ENCODE results near the gene PRKAG2.

The PRKAG2 gene

GRCh38 chr7:151775547-151776443, 101.1 kb downstream of the PRKAG2 start:
- TF ChIP-seq CTCF (IDR thresholded peaks at IDR 0.05; ENCODE audit: low read depth, low read length), result no peak

GRCh38 chr7:151774951-151775350, 102.0 kb downstream of the PRKAG2 start:
- no peak for TF ChIP-seq CTCF (IDR thresholded peaks at IDR 0.05; ENCODE audit: low read depth, low read length)

More at GRCh38 chr7:151775547-151776443, 101.1 kb downstream of the PRKAG2 start:
- H3K4me3 ChIP-seq (ENCODE audit: low read depth, low read length), result no peak overlapping the region

GRCh38 chr7:151773797-151774196, 103.1 kb downstream of the PRKAG2 start:
- no peak overlapping the region for H3K4me3 ChIP-seq (ENCODE audit: low read depth, low read length)
- TF ChIP-seq CTCF (IDR thresholded peaks at IDR 0.05; ENCODE audit: low read depth, low read length), result no peak

More at GRCh38 chr7:151774951-151775350, 102.0 kb downstream of the PRKAG2 start:
- no peak overlapping the region for H3K4me3 ChIP-seq (ENCODE audit: low read depth, low read length)

GRCh38 chr7:151770232-151770631, 106.7 kb downstream of the PRKAG2 start:
- no peak for TF ChIP-seq CTCF (IDR thresholded peaks at IDR 0.05; ENCODE audit: low read depth, low read length)
- H3K4me3 ChIP-seq (ENCODE audit: low read depth, low read length), result no peak overlapping the region

- TF ChIP-seq CTCF (IDR thresholded peaks at IDR 0.05; ENCODE audit: low read depth, low read length), result no peak
- H3K4me3 ChIP-seq (ENCODE audit: low read depth, low read length), result no peak overlapping the region
Observed at GRCh38 chr7:151769188-151769821, 107.6 kb downstream of the PRKAG2 start.

GRCh38 chr7:151768805-151769187, 108.1 kb downstream of the PRKAG2 start:
- H3K4me3 ChIP-seq (ENCODE audit: low read depth, low read length), result no peak overlapping the region

More at GRCh38 chr7:151768805-151769187, 108.1 kb downstream of the PRKAG2 start:
- TF ChIP-seq CTCF (IDR thresholded peaks at IDR 0.05; ENCODE audit: low read depth, low read length), result no peak

Data from WI38 (cell line).